ENCODE measurements around the gene TJP3.

TJP3 gene

GRCh38 chr19:3783660-3784584 is 75.7 kb downstream of the TJP3 start:
- Mint-ChIP-seq H3K27me3 (no peaks in the 10 kb centered on the region), H3K4me3 (peak overlapping the region; percentile 72 to 85), H3K9me3 (peaks cover 12 to 17% of the 10 kb centered on the region in 2 donors), H3K4me1 (peaks cover 17% of the 10 kb centered on the region), H3K27ac (no peak overlapping the region)
- peak; percentile 46 for ATAC-seq
- DNase-seq, result peak; percentile 54 to 58

GRCh38 chr19:3784607-3785450 is 76.6 kb downstream of the TJP3 start:
- Mint-ChIP-seq H3K4me3 (peak overlapping the region; percentile 72 to 85), H3K4me1 (peaks cover 24% of the 10 kb centered on the region), H3K27me3 (no peaks in the 10 kb centered on the region), H3K9me3 (peaks cover 12 to 17% of the 10 kb centered on the region in 2 donors), H3K27ac (no peak overlapping the region)
- DNase-seq (no peak), ATAC-seq (no peak)

GRCh38 chr19:3785451-3785937 is 77.3 kb downstream of the TJP3 start:
- peak; percentile 38 for ATAC-seq
- Mint-ChIP-seq H3K27ac (no peak overlapping the region), H3K9me3 (peaks cover 12 to 17% of the 10 kb centered on the region in 2 donors)

GRCh38 chr19:3785938-3786824 is 78.0 kb downstream of the TJP3 start, which contains the start of gene MATK:
Gene MATK, minus strand, starts transcription at chr19:3786381. Its CDS starts 1,246 bp downstream, at chr19:3785135.
- ATAC-seq (peak; percentile 69), DNase-seq (peak; percentile 39 to 43)
- Mint-ChIP-seq H3K9me3 (peaks cover 12 to 16% of the 10 kb centered on the region in 2 donors), H3K4me3 (peak within 1 kb of the TSS; percentile 72 to 85), H3K4me1 (peaks cover 24% of the 10 kb centered on the region), H3K27me3 (no peaks in the 10 kb centered on the region), H3K27ac (peak within 1 kb of the TSS in 1 of 2 donors; percentile 24)

More at GRCh38 chr19:3785451-3785937, 77.3 kb downstream of the TJP3 start:
- H3K4me1 Mint-ChIP-seq, result peaks cover 24% of the 10 kb centered on the region
- peak overlapping the region; percentile 72 to 85 for H3K4me3 Mint-ChIP-seq
- peak in 1 of 2 donors; percentile 33 for DNase-seq
- H3K27me3 Mint-ChIP-seq, result no peaks in the 10 kb centered on the region

GRCh38 chr19:3788996-3789778 is 81.0 kb downstream of the TJP3 start:
- Mint-ChIP-seq H3K9me3 (no peaks in the 10 kb centered on the region), H3K4me1 (peaks cover 23% of the 10 kb centered on the region), H3K27me3 (no peaks in the 10 kb centered on the region), H3K4me3 (no peak overlapping the region), H3K27ac (no peak overlapping the region)
- ATAC-seq, result no peak
- no peak for DNase-seq

- Mint-ChIP-seq H3K4me1 (peaks cover 12% of the 10 kb centered on the region), H3K9me3 (no peaks in the 10 kb centered on the region), H3K27me3 (no peaks in the 10 kb centered on the region), H3K4me3 (no peak overlapping the region), H3K27ac (peak overlapping the region in 1 of 2 donors; percentile 72)
- DNase-seq (no peak), ATAC-seq (no peak)
Measured at GRCh38 chr19:3790209-3790734, 82.1 kb downstream of the TJP3 start.

- no peaks in the 10 kb centered on the region for H3K9me3 Mint-ChIP-seq
- DNase-seq, result no peak
- H3K4me1 Mint-ChIP-seq, result peaks cover 10% of the 10 kb centered on the region
- no peak overlapping the region for H3K27ac Mint-ChIP-seq
- ATAC-seq, result no peak
- H3K27me3 Mint-ChIP-seq, result no peaks in the 10 kb centered on the region
- H3K4me3 Mint-ChIP-seq, result no peak overlapping the region
Measured at GRCh38 chr19:3790941-3791340, 82.8 kb downstream of the TJP3 start.

- Mint-ChIP-seq H3K4me1 (peaks cover 10% of the 10 kb centered on the region), H3K27ac (no peak overlapping the region), H3K4me3 (no peak overlapping the region), H3K27me3 (no peaks in the 10 kb centered on the region), H3K9me3 (peaks cover 8% of the 10 kb centered on the region in 2 donors)
- no peak for DNase-seq
- no peak for ATAC-seq
Measured at GRCh38 chr19:3792114-3792513, 83.9 kb downstream of the TJP3 start.

- peaks cover 18% of the 10 kb centered on the region for H3K4me1 Mint-ChIP-seq
- ATAC-seq (no peak), DNase-seq (no peak)
- no peaks in the 10 kb centered on the region for H3K27me3 Mint-ChIP-seq
- H3K4me3 Mint-ChIP-seq, result no peak overlapping the region
- peaks cover 8 to 9% of the 10 kb centered on the region in 2 donors for H3K9me3 Mint-ChIP-seq
- no peak overlapping the region for H3K27ac Mint-ChIP-seq
Measured at GRCh38 chr19:3793799-3794198, 85.6 kb downstream of the TJP3 start.

- DNase-seq (no peak), ATAC-seq (no peak)
- Mint-ChIP-seq H3K4me3 (no peak overlapping the region), H3K27ac (no peak overlapping the region), H3K27me3 (peaks cover 2% of the 10 kb centered on the region), H3K4me1 (peaks cover 31% of the 10 kb centered on the region), H3K9me3 (peaks cover 8 to 9% of the 10 kb centered on the region in 2 donors)
Measured at GRCh38 chr19:3796358-3796757, 88.2 kb downstream of the TJP3 start.

- Mint-ChIP-seq H3K27ac (no peak overlapping the region), H3K4me3 (peak overlapping the region in 1 of 2 donors; percentile 30), H3K9me3 (peaks cover 8 to 9% of the 10 kb centered on the region in 2 donors), H3K27me3 (peaks cover 7% of the 10 kb centered on the region), H3K4me1 (peaks cover 38% of the 10 kb centered on the region)
- ATAC-seq, result peak; percentile 84
- no peak for DNase-seq
Measured at GRCh38 chr19:3798137-3798536, 90.0 kb downstream of the TJP3 start.
